ENCODE data around the gene TMIGD2.

The TMIGD2 gene

GRCh38 chr19:4326837-4327251 is 24.7 kb upstream of the TMIGD2 start:
- DNase-seq (ENCODE audit: low read depth in 3 of 3) = no peak

GRCh38 chr19:4326215-4326836 is 24.1 kb upstream of the TMIGD2 start:
- no peak for DNase-seq (ENCODE audit: low read depth in 3 of 3)

GRCh38 chr19:4324228-4324627 is 22.0 kb upstream of the TMIGD2 start:
- no peak for DNase-seq (ENCODE audit: low read depth in 3 of 3)

GRCh38 chr19:4323692-4324091 is 21.5 kb upstream of the TMIGD2 start:
- no peak for DNase-seq (ENCODE audit: low read depth in 3 of 3)

- DNase-seq (ENCODE audit: low read depth in 3 of 3) = no peak
These were observed 20.9 kb upstream of the TMIGD2 start for GRCh38 chr19:4322942-4323665.

- no peak for DNase-seq (ENCODE audit: low read depth in 3 of 3)
These were observed 18.2 kb upstream of the TMIGD2 start for GRCh38 chr19:4320419-4320818.

- DNase-seq (ENCODE audit: low read depth in 3 of 3) = no peak
These were observed 17.0 kb upstream of the TMIGD2 start for GRCh38 chr19:4319067-4319718.

GRCh38 chr19:4318460-4318859 is 16.3 kb upstream of the TMIGD2 start:
- no peak for DNase-seq (ENCODE audit: low read depth in 3 of 3)

- no peak for DNase-seq (ENCODE audit: low read depth in 3 of 3)
These were observed 14.8 kb upstream of the TMIGD2 start for GRCh38 chr19:4316956-4317355.

- DNase-seq (ENCODE audit: low read depth in 3 of 3) = no peak
These were observed 11.8 kb upstream of the TMIGD2 start for GRCh38 chr19:4313847-4314490.

- DNase-seq (ENCODE audit: low read depth in 3 of 3) = no peak
These were observed 8.3 kb upstream of the TMIGD2 start for GRCh38 chr19:4310247-4311121.

- DNase-seq (ENCODE audit: low read depth in 3 of 3) = no peak
These were observed 3.5 kb upstream of the TMIGD2 start for GRCh38 chr19:4305659-4306058.

GRCh38 chr19:4305257-4305612 is 3.0 kb upstream of the TMIGD2 start:
- DNase-seq (ENCODE audit: low read depth in 3 of 3) = no peak

GRCh38 chr19:4304538-4305256 is 2.5 kb upstream of the TMIGD2 start, which contains the start of gene FSD1:
FSD1 (plus strand) TSS chr19:4304598; CDS start chr19:4304747, 149 bp downstream.
- peak; percentile 58 to 67 (median 60) for DNase-seq (ENCODE audit: low read depth in 3 of 3)

- DNase-seq (ENCODE audit: low read depth in 3 of 3) = no peak
These were observed 1.8 kb upstream of the TMIGD2 start for GRCh38 chr19:4303819-4304537.

- no peak for DNase-seq (ENCODE audit: low read depth in 3 of 3)
These were observed 473 bp downstream of the TMIGD2 start for GRCh38 chr19:4301590-4302242.

GRCh38 chr19:4300589-4300988 is 1.6 kb downstream of the TMIGD2 start:
- no peak for DNase-seq (ENCODE audit: low read depth in 3 of 3)

GRCh38 chr19:4298810-4299550 is 3.2 kb downstream of the TMIGD2 start:
- DNase-seq (ENCODE audit: low read depth in 3 of 3) = no peak

Measured in stimulated activated CD4-positive, alpha-beta T cell treated with anti-CD3 and anti-CD28 coated beads, TNF-alpha, amount 100 ng/mL, for 48 hours (primary cell).